HepG2 (cell line): ENCODE results near the gene PSKH1. TPM values are rescaled to one million over a fixed set of nuclear protein-coding genes. Genes with fewer than 3 reads are reported as not detected.

Source experiments
- AHR ChIP-seq: IDR thresholded peaks from 2 replicates; pipeline ENCODE4 v1.6.1; 2018; ENCODE audit warnings: missing genetic modification reagents, missing compliant biosample characterization
- HBP1 ChIP-seq: IDR thresholded peaks from 2 replicates; pipeline ENCODE4 v1.6.1; 2016; ENCODE audit warnings: low read depth, control low read depth
- HNF1A ChIP-seq, 2 experiments: sonication (generic) in 1 of 2; formaldehyde crosslinking in 1 of 2; IDR thresholded peaks; 2 replicates each; pipeline versions ENCODE4 v1.4.0 to v1.6.1; 2016 to 2020; ENCODE audit warnings: borderline replicate concordance in 1 of 2, low read depth in 1 of 2, mild to moderate bottlenecking in 1 of 2, missing genetic modification reagents in 1 of 2
- HOXA5 ChIP-seq: sonication (generic); formaldehyde crosslinking; IDR thresholded peaks from 2 replicates; pipeline ENCODE4 v1.4.0; 2020; ENCODE audit warnings: missing genetic modification reagents
- MAFF ChIP-seq: IDR thresholded peaks from 2 replicates; pipeline ENCODE4 v1.6.1; 2011; ENCODE audit warnings: low read depth, low read length, improper control_type of control experiment
- NR2F1 ChIP-seq, 2 experiments: fragments of 450-650 bp in 1 of 2; formaldehyde crosslinking in 1 of 2; IDR thresholded peaks; 2 replicates each; pipeline versions ENCODE4 v1.5.0 to v1.6.1; 2016 to 2020; ENCODE audit warnings: mild to moderate bottlenecking in 1 of 2, missing compliant biosample characterization in 1 of 2, missing genetic modification reagents in 1 of 2, moderate library complexity in 1 of 2
- RFX1 ChIP-seq: fragments of 450-650 bp; IDR thresholded peaks from 2 replicates; pipeline ENCODE4 v1.6.1; 2017
- SRY ChIP-seq: sonication (generic); formaldehyde crosslinking; IDR thresholded peaks from 2 replicates; pipeline ENCODE4 v1.8.0; 2022; ENCODE audit warnings: mild to moderate bottlenecking, missing genetic modification reagents
- U2AF2 ChIP-seq: fragments of 200-400 bp; formaldehyde crosslinking; IDR thresholded peaks from 2 replicates; pipeline ENCODE4 v1.6.1; 2017; ENCODE audit warnings: low read depth, mild to moderate bottlenecking, low read length
- ZGPAT ChIP-seq: IDR thresholded peaks from 2 replicates; pipeline ENCODE4 v1.6.1; 2016; ENCODE audit warnings: mild to moderate bottlenecking
- ZNF503 ChIP-seq: sonication (generic); formaldehyde crosslinking; IDR thresholded peaks from 2 replicates; pipeline ENCODE4 v1.4.0; 2020; ENCODE audit warnings: missing genetic modification reagents
- ZNF549 ChIP-seq: sonication (generic); formaldehyde crosslinking; IDR thresholded peaks from 2 replicates; pipeline ENCODE4 v1.5.0; 2020; ENCODE audit warnings: missing genetic modification reagents
- ZNF639 ChIP-seq: conservative IDR thresholded peaks from 2 replicates; pipeline ENCODE4 v1.6.1; 2018; ENCODE audit warnings: missing genetic modification reagents
- ZNF672 ChIP-seq: sonication (generic); formaldehyde crosslinking; IDR thresholded peaks from 2 replicates; pipeline ENCODE4 v1.8.1; 2022; ENCODE audit warnings: missing genetic modification reagents
- polyA plus RNA-seq, 8 experiments: library from polyadenylated mRNA; depleted of rRNA in 3 of 8; stranded (reverse) in 7 of 8; unstranded in 1 of 8; fragments of >200 nt; fragmentation: Illumina TruSeq in 4 of 8; extraction: Trizol in 4 of 8; gene quantifications; 2 replicates each; pipeline versions ENCODE4 v1.2.1 to v1.2.3, GENCODE V29; 2011 to 2016; ENCODE audit warnings: low read depth in 4 of 8, missing spikeins in 1 of 8, mixed read lengths in 1 of 8; ENCODE audit not compliant: insufficient read depth in 1 of 8
- total RNA-seq, 5 experiments: library from RNA; depleted of rRNA; stranded (reverse); fragments of >200 nt; fragmentation: Illumina TruSeq; extraction: Trizol; gene quantifications; 2 replicates each; pipeline ENCODE4 v1.2.3, GENCODE V29; 2016; ENCODE audit warnings: low read depth in 1 of 5
- TF ChIP-seq, protein P1 (sequence below), 2 experiments: sonication (generic) in 1 of 2; formaldehyde crosslinking in 1 of 2; IDR thresholded peaks; 2 replicates each; pipeline versions ENCODE4 v1.4.0 to v1.6.1; 2018 to 2020; ENCODE audit warnings: missing genetic modification reagents in 2 of 2, borderline replicate concordance in 1 of 2, low read depth in 1 of 2, mild to moderate bottlenecking in 1 of 2, missing biosample characterization in 1 of 2

PSKH1 gene
- total and polyA plus RNA-seq, 2 of the 13 experiments (the other 11 are each of a cell fraction or from before 2014, with no cell fraction given): 8.4 to 19.1 TPM

- TF ChIP-seq ZNF503 (peak; percentile 44; the same call in 1 of the 2 replicates), NR2F1 (CRISPR knock-in tag; IDR thresholded peaks at IDR 0.05) (peak; percentile 33 to 40; a peak in 2 of 4 replicates), ZNF672 (no peak), MAFF (no peak), U2AF2 (no peak), SRY (0 out of 2 replicates have a peak, but pooled peaks have one; percentile 50), ZGPAT (peak; percentile 95), AHR (CRISPR knock-in tag) (no peak), HBP1 (peak; percentile 18; the same call in 1 of the 2 replicates), ZNF639 (peak; percentile 89), RFX1 (no peak), HNF1A (IDR thresholded peaks at IDR 0.05; ENCODE audit: low read depth) (no peak; the same call in 1 of the 2 replicates), HNF1A (CRISPR knock-in tag; IDR thresholded peaks at IDR 0.05; ENCODE audit: borderline replicate concordance) (peak; percentile 63; the same call in 1 of the 2 replicates), ZNF549 (no peak), HOXA5 (CRISPR knock-in tag) (peak; percentile 68; the same call in 1 of the 2 replicates)
- TF ChIP-seq, protein P1, sequence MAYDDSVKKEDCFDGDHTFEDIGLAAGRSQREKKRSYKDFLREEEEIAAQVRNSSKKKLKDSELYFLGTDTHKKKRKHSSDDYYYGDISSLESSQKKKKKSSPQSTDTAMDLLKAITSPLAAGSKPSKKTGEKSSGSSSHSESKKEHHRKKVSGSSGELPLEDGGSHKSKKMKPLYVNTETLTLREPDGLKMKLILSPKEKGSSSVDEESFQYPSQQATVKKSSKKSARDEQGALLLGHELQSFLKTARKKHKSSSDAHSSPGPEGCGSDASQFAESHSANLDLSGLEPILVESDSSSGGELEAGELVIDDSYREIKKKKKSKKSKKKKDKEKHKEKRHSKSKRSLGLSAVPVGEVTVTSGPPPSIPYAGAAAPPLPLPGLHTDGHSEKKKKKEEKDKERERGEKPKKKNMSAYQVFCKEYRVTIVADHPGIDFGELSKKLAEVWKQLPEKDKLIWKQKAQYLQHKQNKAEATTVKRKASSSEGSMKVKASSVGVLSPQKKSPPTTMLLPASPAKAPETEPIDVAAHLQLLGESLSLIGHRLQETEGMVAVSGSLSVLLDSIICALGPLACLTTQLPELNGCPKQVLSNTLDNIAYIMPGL (CRISPR knock-in tag; IDR thresholded peaks at IDR 0.05; ENCODE audit: borderline replicate concordance in 1 of 2, low read depth in 1 of 2): peak; percentile 49 to 74; a peak in 2 of 4 replicates
Observed at GRCh38 chr16:67968400-67969253, 75.6 kb downstream of the PSKH1 start, which contains the start of gene SLC12A4 (continued).
